Kidney epithelial cell (primary cell): Measurements from ENCODE around the gene SIDT1. TPM values are rescaled to one million over a fixed set of nuclear protein-coding genes. Genes with fewer than 3 reads are reported as not detected.

Experiments used
- DNase-seq: peaks from one replicate; pipeline ENCODE4 v3.0.0-alpha.2; 2010; ENCODE audit warnings: low read depth
- H3K27me3 ChIP-seq: 2 replicates; pipeline ENCODE4 v1.6.0; 2011; ENCODE audit warnings: low read length; ENCODE audit not compliant: control insufficient read depth, insufficient read depth
- H3K36me3 ChIP-seq: 2 replicates; pipeline ENCODE4 v1.5.1; 2011; ENCODE audit warnings: low read length; ENCODE audit not compliant: control insufficient read depth, insufficient read depth
- H3K4me3 ChIP-seq: 2 replicates; pipeline ENCODE4 v1.5.1; 2011; ENCODE audit warnings: low read depth, mild to moderate bottlenecking, control low read depth, low read length
- total RNA-seq: library from RNA; depleted of rRNA; stranded (reverse); fragments of >200 nt; gene quantifications from 2 replicates; pipeline ENCODE4 v1.2.3, GENCODE V29; 2015
- TF ChIP-seq, protein P1 (sequence below): IDR thresholded peaks from 2 replicates; pipeline ENCODE4 v1.5.1; 2011; ENCODE audit warnings: mild to moderate bottlenecking, moderate library complexity, low read length, control low read depth, inconsistent platforms; ENCODE audit not compliant: insufficient read depth, poor library complexity, severe bottlenecking

The SIDT1 gene
- total RNA-seq, 1 donor from 2014 or later: 0.04 TPM

DNA sequence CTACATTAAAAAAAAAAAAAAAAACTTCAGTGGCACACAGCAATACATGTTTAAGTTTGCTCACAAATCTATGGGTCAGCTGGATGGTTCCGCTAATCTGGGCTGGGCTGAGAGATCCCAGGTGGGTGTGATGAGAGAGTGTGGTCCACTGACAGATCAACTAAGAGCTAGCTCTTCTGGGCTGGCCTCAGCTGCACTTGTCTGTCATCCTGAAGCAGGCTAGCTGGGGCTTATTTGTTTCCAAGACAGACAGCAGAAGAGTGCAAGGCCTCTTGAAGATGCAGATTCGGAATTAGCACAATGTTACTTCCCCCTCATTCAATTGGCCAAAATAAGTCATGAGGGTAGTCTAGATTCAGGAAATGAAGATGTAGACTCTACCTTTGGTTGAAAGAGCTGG lies 56.5 kb downstream of the SIDT1 start:
- no peak for DNase-seq
- H3K4me3 ChIP-seq: no peak overlapping the region
- H3K36me3 ChIP-seq: no peaks in the 10 kb centered on the region
- H3K27me3 ChIP-seq: no peaks in the 10 kb centered on the region
- TF ChIP-seq, protein P1, sequence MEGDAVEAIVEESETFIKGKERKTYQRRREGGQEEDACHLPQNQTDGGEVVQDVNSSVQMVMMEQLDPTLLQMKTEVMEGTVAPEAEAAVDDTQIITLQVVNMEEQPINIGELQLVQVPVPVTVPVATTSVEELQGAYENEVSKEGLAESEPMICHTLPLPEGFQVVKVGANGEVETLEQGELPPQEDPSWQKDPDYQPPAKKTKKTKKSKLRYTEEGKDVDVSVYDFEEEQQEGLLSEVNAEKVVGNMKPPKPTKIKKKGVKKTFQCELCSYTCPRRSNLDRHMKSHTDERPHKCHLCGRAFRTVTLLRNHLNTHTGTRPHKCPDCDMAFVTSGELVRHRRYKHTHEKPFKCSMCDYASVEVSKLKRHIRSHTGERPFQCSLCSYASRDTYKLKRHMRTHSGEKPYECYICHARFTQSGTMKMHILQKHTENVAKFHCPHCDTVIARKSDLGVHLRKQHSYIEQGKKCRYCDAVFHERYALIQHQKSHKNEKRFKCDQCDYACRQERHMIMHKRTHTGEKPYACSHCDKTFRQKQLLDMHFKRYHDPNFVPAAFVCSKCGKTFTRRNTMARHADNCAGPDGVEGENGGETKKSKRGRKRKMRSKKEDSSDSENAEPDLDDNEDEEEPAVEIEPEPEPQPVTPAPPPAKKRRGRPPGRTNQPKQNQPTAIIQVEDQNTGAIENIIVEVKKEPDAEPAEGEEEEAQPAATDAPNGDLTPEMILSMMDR: no peak

GRCh38 chr3:113589971-113590370 lies 57.6 kb downstream of the SIDT1 start:
- TF ChIP-seq, protein P1: no peak
- Histone ChIP-seq H3K27me3 (no peaks in the 10 kb centered on the region), H3K36me3 (no peaks in the 10 kb centered on the region), H3K4me3 (no peak overlapping the region)
- DNase-seq: no peak

DNA sequence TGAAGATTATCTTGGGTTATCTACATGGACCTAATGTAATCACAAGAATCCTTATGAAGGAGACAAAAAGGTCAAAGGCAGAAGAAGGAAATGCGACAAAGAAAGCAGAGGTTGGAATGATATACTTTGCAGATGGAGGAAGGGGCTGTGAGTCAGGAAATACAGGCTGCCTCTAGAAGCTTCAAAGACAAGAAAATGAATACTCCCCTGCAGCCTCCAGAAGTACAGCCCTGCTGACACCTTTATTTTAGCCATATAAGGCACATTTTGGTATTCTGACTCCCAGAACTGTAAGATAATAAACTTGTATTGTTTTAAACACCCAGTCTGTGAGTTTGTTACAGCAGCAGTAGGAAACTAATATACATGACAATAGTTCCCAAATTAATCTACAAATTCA lies 58.6 kb downstream of the SIDT1 start:
- Histone ChIP-seq H3K36me3 (no peaks in the 10 kb centered on the region), H3K4me3 (no peak overlapping the region), H3K27me3 (no peaks in the 10 kb centered on the region)
- TF ChIP-seq, protein P1: no peak
- no peak for DNase-seq

- no peaks in the 10 kb centered on the region for H3K27me3 ChIP-seq
- TF ChIP-seq, protein P1: no peak
- no peaks in the 10 kb centered on the region for H3K36me3 ChIP-seq
- no peak overlapping the region for H3K4me3 ChIP-seq
- DNase-seq: no peak
Observed at GRCh38 chr3:113594066-113594465, 61.7 kb downstream of the SIDT1 start.

GRCh38 chr3:113597596-113598354 lies 65.4 kb downstream of the SIDT1 start:
- Histone ChIP-seq H3K36me3 (no peaks in the 10 kb centered on the region), H3K4me3 (no peak overlapping the region), H3K27me3 (no peaks in the 10 kb centered on the region)
- TF ChIP-seq, protein P1: no peak
- DNase-seq: no peak
